A204.1 (cell line): ENCODE measurements around the gene CARS1.

Experiments
- FAIRE-seq: peaks from 2 replicates; lab custom pipeline; 2012; peaks lifted over from hg19 to GRCh38; lab: Jason Lieb, UNC

The CARS1 gene

DNA sequence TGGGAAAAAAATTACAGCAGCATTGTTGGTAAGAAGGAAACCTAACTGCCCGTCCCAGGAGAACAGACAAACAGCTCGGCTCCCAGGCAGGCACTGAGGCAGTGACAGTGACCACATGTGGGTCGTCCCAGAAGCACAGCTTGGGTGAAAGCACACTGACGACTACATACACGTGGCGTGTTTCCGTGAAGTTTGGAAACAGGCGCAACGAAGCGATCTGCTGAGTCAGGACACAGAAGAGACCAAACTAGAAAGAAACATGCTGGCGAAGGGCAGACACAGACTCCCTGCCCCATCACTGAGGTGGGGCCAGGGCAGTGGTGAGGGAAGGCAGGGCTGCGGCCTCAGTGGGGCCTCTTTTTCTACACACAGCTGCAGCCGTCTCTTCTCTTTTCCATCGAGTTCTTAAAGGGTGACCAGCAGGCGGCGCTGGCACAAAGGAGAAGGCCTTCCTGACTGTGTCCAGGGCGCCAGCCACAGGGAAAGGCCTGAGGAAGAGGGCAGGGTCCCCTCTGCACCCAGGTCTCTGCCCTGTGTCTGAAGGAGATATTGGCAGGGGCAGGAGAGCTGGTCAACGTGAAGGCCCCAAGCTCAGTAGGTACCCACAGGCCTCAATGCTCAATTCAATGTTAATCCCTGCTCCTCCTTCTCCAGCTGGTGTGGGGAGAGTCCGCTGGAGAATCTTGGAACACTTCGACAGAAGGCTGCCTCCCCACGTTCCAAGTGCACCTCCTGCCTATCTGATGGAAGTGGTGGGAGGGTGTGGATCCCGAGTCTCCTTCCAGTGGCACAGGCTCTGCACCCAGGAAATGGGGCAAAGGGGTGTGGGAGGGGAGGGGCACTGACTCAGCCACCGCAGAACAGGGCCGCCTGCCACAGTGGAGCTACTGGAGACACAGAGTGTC, 19.9 kb downstream of the CARS1 start:
- no peak for FAIRE-seq

GRCh38 chr11:3036419-3036818, 20.8 kb downstream of the CARS1 start:
- no peak for FAIRE-seq

DNA sequence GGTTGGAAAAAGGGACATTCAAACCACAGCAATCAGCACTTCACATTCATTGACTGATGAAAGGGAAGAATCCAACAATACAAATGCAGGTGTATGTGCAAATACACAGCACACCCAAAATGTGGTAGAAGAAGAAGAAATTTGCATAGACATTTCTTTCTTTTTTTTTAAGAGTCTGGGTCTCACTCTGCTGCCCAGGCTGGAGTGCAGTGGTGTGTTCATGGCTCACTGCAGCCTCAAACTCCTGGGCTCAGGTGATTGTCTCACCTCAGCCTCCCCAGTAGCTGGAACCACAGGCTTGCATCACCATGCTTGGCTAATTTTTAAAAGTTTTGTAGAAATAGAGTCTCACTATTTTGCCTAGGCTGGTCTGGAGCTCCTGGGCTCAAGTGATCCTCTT, 21.9 kb downstream of the CARS1 start:
- no peak for FAIRE-seq

- FAIRE-seq = no peak
These were observed 26.7 kb downstream of the CARS1 start for GRCh38 chr11:3030289-3031070.

- FAIRE-seq = no peak
These were observed 28.4 kb downstream of the CARS1 start for GRCh38 chr11:3028813-3029212.

DNA sequence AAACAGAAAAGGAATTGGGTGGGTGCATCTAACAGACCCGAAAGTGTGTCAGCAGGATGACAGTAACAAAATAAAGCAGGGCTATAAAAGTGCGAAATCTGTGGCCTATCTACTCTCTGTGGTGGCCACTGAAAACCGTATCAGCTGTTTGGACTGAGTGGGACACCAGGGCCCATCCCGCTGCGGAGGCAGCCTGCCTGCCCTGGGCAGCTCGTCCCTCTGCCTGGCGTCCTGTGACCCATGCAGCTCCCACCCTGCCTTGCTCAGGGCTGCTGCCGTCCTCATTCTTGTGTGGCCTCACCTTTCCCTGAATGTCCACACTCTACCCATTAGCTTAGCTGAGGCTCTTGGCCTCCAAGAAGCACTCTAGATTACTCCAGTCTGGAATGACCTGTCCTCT, 30.4 kb downstream of the CARS1 start:
- FAIRE-seq = no peak

DNA sequence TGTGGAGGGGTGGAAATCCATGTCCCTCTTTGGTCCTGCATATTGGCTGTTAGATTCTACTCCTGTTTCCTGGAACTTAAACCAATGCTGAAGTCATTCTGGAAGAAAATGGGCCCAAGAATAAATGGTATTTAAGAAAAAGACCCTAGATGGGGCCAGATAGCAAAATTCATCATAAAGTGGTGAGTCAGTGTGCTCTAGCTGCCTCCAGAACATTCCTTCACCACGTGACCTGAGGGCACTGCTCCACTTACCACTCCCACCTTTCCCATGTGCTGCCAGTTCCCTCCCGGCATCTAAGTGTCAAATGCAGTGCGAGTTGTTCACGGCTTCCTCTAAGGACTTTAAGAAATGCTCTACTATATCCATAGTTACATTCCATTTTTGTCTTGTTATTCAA, 34.2 kb downstream of the CARS1 start:
- no peak for FAIRE-seq

DNA sequence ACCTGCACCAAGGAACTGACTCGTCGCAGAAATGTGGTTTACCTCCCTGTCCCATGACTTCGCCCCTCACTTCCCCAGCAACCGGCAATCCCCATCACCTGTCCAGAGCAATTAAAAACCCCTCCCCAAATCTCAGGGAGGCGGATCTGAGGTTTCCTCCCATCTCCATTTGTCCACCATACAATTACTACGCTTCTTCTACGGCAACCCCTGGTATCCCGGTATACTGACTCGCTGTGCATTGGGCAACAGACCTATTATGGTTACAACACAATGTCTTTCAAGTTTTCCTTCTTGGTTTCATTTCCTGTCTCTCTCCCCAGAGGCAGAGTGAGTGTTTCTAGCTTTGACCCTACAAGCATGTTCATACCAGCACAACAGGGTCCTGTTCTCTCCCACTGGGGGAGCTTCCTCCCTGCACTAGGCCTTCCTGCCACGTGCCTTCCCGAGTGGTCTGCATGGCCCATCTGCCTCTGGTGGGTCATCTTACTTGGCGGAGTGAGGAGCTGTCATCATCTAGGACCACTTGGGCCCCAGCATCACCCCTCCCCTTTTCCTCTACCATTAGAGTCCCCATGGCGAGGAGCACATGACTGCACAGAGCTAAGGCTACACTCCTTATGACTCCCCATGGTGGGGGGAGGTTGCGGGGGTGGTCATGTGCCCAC, 34.8 kb downstream of the CARS1 start:
- FAIRE-seq = no peak

GRCh38 chr11:3021125-3021524, 36.1 kb downstream of the CARS1 start:
- FAIRE-seq = no peak

- no peak for FAIRE-seq
These were observed 37.2 kb downstream of the CARS1 start for GRCh38 chr11:3020011-3020410.

DNA sequence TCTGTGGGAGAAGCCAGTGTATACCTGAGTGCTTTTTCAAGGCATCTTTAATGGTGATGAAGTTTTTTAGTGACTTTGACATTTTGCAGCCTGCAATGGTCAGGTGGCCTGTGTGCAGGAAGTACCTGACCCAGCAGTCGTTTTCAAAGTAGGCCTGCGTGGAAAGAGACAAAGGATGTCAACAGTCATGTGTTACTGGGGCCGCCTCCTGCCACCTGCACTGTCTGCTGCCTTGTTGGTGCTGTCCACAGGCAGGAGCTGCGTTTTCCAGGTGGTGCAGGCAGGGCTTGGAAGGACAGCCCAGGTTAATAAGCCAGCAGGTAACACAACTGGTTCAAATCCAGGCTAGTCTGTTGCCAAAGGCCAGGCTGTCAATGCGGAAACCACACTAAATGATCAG, 38.6 kb downstream of the CARS1 start:
- FAIRE-seq = no peak

- no peak for FAIRE-seq
These were observed 40.4 kb downstream of the CARS1 start for GRCh38 chr11:3016861-3017260.

- no peak for FAIRE-seq
These were observed 41.4 kb downstream of the CARS1 start for GRCh38 chr11:3015796-3016195.

DNA sequence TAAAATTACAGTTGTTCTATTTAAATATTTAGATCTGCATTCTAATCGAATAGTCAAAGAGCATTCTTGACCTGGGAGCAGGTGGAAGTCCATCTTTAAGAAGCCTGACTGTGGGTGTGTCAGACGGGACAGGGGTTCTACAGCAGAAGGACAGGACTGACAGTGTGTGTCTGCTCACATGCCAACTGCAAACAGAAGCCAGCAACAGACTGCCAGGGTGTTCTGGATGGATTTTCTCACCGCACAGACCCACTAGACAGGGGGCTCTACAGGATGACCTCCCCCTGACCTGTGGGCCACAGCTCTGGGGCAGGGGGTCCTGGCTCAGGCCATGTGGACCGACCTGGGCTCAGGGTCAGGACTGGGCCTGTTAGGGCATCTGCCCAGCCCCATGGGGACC, 42.3 kb downstream of the CARS1 start:
- FAIRE-seq = no peak

DNA sequence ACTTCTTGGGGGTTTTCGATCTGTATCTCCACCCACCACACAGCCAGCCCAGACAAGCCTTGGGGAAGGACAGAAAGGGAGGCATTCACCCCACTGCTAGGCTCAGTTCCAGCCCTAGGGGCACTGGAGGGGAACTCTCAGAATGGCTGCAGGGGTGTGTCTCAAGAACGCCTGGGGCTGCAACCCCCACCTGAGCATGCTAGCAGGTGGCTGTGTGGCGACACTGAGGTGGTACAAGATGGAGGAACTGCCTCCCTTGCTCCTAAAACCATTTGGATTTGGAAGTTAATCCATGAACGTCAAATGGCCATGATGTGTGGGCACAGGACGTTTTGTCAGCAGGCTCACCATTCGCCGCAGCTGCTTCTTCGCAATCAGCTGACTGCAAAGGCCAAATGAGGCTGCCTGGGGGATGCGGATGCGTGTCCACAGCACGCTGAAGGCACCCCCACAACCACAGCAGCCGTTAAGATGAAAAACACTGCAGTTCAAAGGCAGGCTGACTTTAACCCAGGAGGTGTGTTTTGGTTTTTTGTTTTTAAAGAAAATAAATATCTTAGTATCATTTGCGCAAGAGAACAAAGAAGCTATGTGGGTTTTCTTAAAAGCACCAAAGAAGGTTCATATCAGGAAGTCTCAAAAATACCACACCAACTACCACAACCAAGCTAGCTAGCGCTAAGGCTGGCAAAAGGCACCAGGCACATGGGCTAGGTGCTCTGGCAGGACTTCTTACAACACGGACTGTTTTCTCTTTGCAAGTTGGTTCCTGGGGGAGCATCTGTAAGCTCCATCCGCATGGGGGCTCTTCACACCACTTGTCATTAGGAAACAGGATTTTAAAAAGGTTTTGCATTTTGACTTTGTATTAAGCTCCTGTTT, 42.9 kb downstream of the CARS1 start:
- no peak for FAIRE-seq

- FAIRE-seq = no peak
These were observed 45.0 kb downstream of the CARS1 start for GRCh38 chr11:3011891-3012885.

GRCh38 chr11:3010521-3011275, 46.5 kb downstream of the CARS1 start:
- no peak for FAIRE-seq

DNA sequence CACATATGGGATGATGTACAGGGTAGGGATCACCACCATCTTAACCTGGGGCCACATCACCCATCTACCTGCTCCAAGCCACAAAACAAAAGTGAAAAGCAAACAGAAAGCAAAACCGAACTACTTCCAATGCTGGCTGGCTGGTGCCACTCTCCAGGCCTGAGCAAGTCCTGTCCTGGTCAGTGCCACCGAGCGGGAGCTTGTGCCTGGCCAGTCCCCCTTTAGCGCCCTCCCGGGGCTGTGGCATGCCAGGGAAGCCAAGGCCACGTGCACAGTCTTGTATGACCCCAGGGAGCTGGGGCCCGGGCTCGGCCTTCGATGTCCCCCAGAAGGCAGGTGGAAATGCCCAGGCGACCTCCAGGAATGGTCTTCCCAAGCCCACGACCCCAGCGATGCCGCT, 47.2 kb downstream of the CARS1 start:
- FAIRE-seq = no peak

- no peak for FAIRE-seq
These were observed 47.7 kb downstream of the CARS1 start for GRCh38 chr11:3009481-3009880.

GRCh38 chr11:3008746-3009336, 48.4 kb downstream of the CARS1 start:
- no peak for FAIRE-seq
